ENCODE results near the gene PCBP4. TPM values are rescaled to one million over a fixed set of nuclear protein-coding genes. Genes with fewer than 3 reads are reported as not detected.

PCBP4 gene
- total and polyA plus RNA-seq, 12 donors, result 10.7 to 234 (median 35.7) TPM

- Histone ChIP-seq H3K4me3 (peak within 1 kb of the TSS; percentile 13 to 87 (median 56)), H3K27ac (peak within 1 kb of the TSS; percentile 97 to 99 (median 98)), H3K9me3 (replicated peaks in 1 of 3) (no peaks in the 10 kb centered on the region), H3K36me3 (replicated peaks in 1 of 2) (peaks cover 0 to 22% of the 10 kb centered on the region in 2 donors), H3K4me1 (replicated peaks in 1 of 2) (peaks cover 31 to 37% of the 10 kb centered on the region in 2 donors), H3K27me3 (no peaks in the 10 kb centered on the region)
- intact Hi-C loops (cut with DNase I), result loop anchor here in 1 of 2 donors (10.0 kb wide), 1 partner anchor 53 kb away; the partner anchor contains the start of gene RPL29
- DNase-seq, result peak; percentile 99 to 100 (median 100)
- TF ChIP-seq CTCF (IDR thresholded peaks at IDR 0.05) (peak; percentile 99 to 100 (median 100)), POLR2A (IDR thresholded peaks at IDR 0.05) (peak; percentile 51 to 77)
- WGBS, 4 donors, result 0 to 1% (median 0%) methylated on average over 18 to 67 of the region's 67 CpGs; no CpG with 5 or more reads in 1 of the 4 donors
Measured at GRCh38 chr3:51941798-51942602, 25.3 kb downstream of the PCBP4 start, which contains the start of the genes PARP3 and RRP9. Gene PARP3, plus strand, starts transcription at chr3:51942363. Its CDS starts 993 bp downstream, at chr3:51943356. Gene RRP9, minus strand, starts transcription at chr3:51941904. Its CDS starts 37 bp downstream, at chr3:51941867.

GRCh38 chr3:51941463-51941797 is 25.8 kb downstream of the PCBP4 start:
- Histone ChIP-seq H3K27me3 (no peaks in the 10 kb centered on the region), H3K36me3 (replicated peaks in 1 of 2) (peaks cover 0 to 28% of the 10 kb centered on the region in 2 donors), H3K4me1 (replicated peaks in 1 of 2) (peaks cover 31 to 37% of the 10 kb centered on the region in 2 donors), H3K9me3 (replicated peaks in 1 of 3) (no peaks in the 10 kb centered on the region), H3K4me3 (peak overlapping the region; percentile 13 to 87 (median 56)), H3K27ac (peak overlapping the region in 3 of 5 donors; percentile 61 to 89 (median 74))
- no peak for DNase-seq
- WGBS, 4 donors, result 0% methylated on average over 3 to 20 of the region's 20 CpGs
- no peak for TF ChIP-seq CTCF (IDR thresholded peaks at IDR 0.05)
- peak in 1 of 2 donors; percentile 30 for TF ChIP-seq POLR2A (IDR thresholded peaks at IDR 0.05)
- intact Hi-C loops (cut with DNase I), result loop anchor here in 1 of 2 donors (10.0 kb wide), 1 partner anchor 53 kb away; the partner anchor contains the start of gene RPL29

GRCh38 chr3:51940648-51941462 is 26.4 kb downstream of the PCBP4 start:
- peak in 2 of 7 donors; percentile 10 to 19 for DNase-seq
- no peak for TF ChIP-seq POLR2A (IDR thresholded peaks at IDR 0.05)
- no peak for TF ChIP-seq CTCF (IDR thresholded peaks at IDR 0.05)
- 26 to 32% (median 28%) methylated on average over 13 of the region's 13 CpGs for WGBS, 4 donors
- H3K9me3 ChIP-seq (replicated peaks in 1 of 3), result no peaks in the 10 kb centered on the region
- peaks cover 0 to 29% of the 10 kb centered on the region in 2 donors for H3K36me3 ChIP-seq (replicated peaks in 1 of 2)
- intact Hi-C loops (cut with DNase I), result loop anchor here in 1 of 2 donors (10.0 kb wide), 1 partner anchor 54 kb away; the partner anchor contains the start of gene RPL29
- H3K4me3 ChIP-seq, result peak overlapping the region; percentile 13 to 87 (median 56)
- H3K4me1 ChIP-seq (replicated peaks in 1 of 2), result peaks cover 31 to 37% of the 10 kb centered on the region in 2 donors
- peak overlapping the region in 3 of 5 donors; percentile 61 to 89 (median 74) for H3K27ac ChIP-seq
- H3K27me3 ChIP-seq, result no peaks in the 10 kb centered on the region

Measured in adrenal gland (tissue), 12 donors.